NCI-H1417 (cell line): ENCODE measurements around the gene MON2.
A peak's percentile ranks its signal among the peaks of the same experiment; 100 is the strongest.
"Not testable (repeated sequence)": the region's sequence is repeated elsewhere in the genome, so short reads cannot be mapped to it uniquely, and the experiment has no call there.

ENCODE experiments used
- DNase-seq, 3 experiments: peaks; one replicate each; lab custom pipeline; 2025; lab: John Stamatoyannopoulos, UW

Gene MON2, protein sequence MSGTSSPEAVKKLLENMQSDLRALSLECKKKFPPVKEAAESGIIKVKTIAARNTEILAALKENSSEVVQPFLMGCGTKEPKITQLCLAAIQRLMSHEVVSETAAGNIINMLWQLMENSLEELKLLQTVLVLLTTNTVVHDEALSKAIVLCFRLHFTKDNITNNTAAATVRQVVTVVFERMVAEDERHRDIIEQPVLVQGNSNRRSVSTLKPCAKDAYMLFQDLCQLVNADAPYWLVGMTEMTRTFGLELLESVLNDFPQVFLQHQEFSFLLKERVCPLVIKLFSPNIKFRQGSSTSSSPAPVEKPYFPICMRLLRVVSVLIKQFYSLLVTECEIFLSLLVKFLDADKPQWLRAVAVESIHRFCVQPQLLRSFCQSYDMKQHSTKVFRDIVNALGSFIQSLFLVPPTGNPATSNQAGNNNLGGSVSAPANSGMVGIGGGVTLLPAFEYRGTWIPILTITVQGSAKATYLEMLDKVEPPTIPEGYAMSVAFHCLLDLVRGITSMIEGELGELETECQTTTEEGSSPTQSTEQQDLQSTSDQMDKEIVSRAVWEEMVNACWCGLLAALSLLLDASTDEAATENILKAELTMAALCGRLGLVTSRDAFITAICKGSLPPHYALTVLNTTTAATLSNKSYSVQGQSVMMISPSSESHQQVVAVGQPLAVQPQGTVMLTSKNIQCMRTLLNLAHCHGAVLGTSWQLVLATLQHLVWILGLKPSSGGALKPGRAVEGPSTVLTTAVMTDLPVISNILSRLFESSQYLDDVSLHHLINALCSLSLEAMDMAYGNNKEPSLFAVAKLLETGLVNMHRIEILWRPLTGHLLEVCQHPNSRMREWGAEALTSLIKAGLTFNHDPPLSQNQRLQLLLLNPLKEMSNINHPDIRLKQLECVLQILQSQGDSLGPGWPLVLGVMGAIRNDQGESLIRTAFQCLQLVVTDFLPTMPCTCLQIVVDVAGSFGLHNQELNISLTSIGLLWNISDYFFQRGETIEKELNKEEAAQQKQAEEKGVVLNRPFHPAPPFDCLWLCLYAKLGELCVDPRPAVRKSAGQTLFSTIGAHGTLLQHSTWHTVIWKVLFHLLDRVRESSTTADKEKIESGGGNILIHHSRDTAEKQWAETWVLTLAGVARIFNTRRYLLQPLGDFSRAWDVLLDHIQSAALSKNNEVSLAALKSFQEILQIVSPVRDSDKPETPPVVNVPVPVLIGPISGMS (N-terminal part only)

DNA sequence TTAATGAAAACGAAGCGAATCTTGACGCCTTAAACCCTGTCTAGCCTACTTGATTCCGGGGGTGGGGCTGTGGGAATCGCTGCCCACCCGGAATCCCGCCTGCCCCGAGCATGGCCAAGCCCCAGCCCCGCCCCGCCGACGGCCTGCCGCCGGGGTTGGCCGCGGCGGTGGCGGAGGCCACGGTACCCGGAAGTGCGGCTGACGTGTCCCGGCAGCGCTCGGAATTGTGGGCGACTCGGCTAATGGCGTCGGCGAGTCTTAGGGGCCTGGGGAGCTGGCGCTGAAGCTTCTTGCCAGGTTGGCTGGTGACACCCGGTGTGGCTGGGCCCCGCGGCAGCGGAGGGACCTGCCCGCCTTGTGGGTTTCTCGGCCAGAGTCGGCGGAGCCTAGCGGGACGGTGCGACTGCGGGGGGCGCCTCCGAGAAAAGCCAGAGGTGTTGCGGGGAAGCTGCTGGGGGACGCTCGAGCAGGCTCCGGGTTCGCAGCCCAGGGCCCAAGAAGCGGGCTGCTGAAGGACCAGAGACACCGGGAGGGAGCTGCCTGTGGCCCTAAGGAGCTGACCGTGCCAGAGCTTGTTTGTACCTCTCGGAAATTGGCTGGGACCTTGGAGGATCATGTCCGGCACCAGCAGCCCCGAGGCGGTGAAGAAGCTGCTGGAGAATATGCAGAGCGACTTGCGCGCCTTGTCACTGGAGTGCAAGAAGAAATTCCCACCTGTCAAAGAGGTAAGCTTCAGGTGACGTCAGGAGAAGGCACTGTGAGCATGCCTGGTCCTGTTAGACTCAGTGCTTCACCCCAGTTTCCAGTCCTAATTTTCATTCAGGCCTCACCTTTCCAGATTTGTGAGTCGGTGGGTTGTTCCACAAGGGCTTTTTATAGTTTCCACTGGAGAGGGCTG, at the start of gene MON2:
Gene MON2 (plus strand): TSS at position 233 of the 898 bp plus-strand sequence. CDS start 382 bp downstream, at position 615.
- peak; percentile 90 to 93 (median 92) for DNase-seq

DNA sequence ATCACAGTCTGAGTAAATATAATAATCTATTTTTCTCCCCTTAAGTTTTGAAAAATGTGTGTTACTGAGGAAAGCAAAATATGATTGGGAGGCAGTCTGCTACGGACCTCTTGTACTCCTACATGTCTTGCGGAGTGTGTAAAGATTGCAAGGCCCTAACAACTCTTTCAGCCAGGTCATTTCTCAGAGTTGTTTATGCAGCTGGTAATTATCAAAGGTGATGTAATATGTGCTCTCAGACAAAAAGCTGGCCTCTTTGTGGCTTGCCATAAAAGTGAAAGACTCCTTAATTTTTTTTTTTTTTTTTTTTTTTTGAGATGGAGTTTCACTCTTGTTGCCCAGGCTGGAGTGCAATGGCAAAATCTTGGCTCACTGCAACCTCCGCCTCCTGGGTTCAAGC, 40.5 kb upstream of the MON2 start:
- DNase-seq: no peak

GRCh38 chr12:62429457-62429856, 37.2 kb upstream of the MON2 start:
- DNase-seq: no peak

- DNase-seq: peak in 2 of 3 experiments; percentile 72 to 73
Measured at GRCh38 chr12:62434494-62435302, 31.9 kb upstream of the MON2 start.

GRCh38 chr12:62435303-62436163, 31.1 kb upstream of the MON2 start:
- peak in 2 of 3 experiments; percentile 68 to 70 for DNase-seq

DNA sequence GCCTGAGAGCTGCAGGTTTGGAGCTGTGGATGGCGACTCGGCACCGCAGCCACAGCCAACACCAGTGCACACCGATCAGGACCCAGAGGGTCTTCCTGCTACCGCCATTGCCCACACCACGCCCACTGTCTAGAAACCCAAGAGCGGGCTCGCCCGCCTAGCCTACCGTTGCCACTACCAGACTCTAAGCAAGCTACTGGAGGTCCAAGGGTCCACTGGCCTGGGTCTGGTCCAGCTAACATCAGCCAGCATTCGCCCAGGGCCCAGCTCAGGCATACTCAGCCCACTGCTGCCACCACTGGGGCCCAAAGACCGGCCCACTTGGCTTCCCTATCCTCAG, 30.5 kb upstream of the MON2 start:
- no peak for DNase-seq

- peak; percentile 23 to 70 (median 56) for DNase-seq
Measured at GRCh38 chr12:62438098-62438692, 28.4 kb upstream of the MON2 start.

DNA sequence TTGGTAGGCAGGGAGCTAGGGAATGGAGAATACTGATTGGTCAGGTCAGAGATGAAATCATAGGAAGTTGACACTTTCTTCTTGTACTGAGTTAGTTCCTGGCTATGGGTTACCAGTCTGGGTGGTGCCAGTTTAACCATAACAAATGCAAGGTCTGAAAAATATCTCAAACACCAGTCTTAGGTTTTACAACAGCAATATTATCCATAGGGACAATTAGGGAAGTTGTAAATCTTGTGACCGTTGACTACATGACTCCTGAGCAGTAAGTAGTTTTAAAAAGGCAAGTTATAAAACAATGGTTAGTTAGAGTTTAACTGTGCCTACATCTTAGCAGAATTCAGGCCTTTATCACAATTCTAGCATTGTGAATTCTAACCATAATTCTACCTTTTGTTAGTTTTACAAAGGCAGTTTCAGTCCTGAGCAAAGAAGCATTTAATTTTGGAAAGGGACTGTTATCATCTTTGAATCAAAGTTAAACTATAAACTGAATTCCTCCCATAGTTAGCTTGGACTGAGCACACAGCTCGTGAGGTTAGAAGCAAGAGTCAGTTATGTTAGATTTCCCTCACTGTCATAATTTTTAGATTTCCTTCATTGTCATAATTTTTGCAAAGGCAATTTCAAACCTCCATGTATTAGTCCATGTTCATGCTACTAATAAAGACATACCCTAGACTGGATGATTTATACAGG, 19.7 kb upstream of the MON2 start:
- no peak for DNase-seq

DNA sequence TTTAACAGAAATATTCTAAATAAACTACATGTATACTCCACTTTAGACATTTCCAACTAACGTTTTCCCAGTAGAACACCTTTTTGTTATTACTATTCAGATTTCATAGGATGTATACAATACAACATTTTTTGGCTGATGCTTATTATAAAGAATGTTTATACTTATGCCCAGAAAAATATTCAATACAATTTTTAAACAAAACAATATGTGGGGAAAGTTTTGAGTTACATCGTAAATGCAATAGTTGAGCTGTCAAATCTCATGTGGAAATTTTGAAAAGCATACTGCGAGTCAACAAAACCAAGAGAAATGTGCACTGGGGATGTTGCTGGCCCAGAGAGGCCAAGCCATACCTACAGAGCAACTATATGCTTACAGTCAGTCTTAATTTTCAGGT, 18.2 kb upstream of the MON2 start:
- DNase-seq: no peak

DNA sequence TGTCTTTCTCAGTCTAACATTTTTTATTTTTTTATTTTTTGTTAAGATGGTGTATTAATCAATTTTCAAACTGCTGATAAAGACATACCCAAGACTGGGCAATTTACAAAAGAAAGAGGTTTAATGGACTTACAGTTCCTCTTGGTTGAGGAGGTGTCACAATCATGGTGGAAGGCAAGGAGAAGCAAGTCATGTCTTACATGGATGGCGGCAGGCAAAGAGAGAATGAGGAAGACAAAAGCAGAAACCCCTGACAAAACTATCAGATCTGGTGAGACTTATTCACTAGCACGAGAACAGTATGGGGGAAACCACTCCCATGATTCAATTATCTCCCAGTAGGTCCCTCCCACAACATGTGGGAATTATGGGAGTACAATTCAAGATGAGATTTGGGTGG, 11.2 kb upstream of the MON2 start:
- DNase-seq: not testable (repeated sequence)

DNA sequence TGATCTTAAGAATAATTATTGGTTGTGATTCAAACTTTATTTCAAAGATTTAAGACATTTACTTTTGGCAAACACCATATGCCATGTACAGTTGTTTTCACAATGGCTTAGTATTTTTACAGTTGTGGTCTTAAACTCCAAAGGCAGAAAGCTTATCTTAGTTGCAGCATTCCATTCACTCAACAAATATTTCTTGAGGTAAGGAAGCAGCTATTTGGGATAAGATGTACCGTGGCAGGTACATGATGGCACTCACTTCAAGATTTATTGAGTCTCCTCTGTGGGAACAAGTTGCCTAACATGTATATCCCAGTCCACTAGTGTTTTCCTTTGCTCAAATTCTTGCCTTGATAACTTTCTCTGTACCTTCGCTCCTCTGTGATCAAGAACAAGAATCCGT, 8.0 kb upstream of the MON2 start:
- no peak for DNase-seq

DNA sequence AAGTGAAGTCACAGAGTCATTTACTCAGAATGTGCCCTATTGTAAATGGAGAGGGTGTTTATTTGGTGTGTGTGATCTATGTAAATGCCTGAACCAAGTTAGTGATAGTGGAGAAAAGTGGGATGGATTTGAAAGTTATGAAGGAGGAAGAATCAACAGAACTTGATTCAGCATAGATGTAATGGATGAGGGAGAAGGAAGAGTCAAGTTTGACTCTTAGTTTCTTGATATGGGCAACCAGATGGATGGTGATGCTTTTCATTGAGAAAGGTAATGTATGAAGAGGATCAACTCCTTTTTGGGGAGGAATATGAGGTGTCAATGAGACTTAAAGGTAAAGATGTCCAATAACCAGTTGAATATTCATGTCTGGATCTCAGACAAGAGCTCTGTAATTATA, 6.7 kb upstream of the MON2 start:
- DNase-seq: no peak

DNA sequence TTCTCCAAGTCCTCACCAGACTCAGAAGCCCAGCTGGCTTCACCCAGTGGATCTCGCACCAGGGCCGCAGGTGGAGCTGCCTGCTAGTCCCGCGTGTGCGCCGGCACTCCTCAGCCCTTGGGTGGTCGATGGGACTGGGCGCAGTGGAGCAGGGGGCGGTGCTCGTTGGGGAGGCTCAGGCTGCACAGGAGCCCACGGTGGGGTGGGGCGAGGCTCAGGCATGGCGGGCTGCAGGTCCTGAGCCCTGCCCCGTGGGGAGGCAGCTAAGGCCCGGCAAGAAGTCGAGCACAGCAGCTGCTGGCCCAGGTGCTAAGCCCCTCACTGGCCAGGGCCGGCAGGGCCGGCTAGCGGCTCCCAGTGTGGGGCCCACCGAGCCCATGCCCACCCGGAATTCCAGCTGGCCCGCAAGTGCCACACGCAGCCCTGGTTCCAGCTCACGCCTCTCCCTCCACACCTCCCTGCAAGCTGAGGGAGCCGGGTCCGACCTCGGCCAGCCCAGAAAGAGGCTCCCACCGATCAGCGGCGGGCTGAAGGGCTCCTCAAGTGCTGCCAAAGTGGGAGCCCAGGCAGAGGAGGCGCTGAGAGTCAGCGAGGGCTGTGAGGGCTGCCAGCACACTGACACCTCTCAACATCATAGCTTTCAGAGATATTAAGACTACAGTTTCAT, 5.3 kb upstream of the MON2 start:
- DNase-seq: not testable (repeated sequence)

DNA sequence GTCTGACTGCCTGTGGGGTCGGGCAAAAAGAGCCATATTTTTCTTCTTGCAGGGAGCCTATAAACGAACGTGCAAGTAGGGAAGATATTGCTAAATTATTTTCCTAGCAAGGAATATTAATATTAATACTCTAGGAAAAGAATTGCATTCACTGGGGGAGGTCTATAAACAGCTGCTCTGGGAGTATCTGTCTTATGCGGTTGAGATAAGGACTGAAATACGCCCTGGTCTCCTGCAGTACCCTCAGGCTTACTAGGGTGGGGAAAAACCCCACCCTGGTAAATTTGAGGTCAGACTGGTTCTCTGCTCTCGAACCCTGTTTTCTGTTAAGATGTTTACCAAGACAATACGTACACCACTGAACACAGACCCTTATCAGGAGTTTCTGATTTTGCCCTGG, 3.4 kb upstream of the MON2 start:
- not testable (repeated sequence) for DNase-seq

DNA sequence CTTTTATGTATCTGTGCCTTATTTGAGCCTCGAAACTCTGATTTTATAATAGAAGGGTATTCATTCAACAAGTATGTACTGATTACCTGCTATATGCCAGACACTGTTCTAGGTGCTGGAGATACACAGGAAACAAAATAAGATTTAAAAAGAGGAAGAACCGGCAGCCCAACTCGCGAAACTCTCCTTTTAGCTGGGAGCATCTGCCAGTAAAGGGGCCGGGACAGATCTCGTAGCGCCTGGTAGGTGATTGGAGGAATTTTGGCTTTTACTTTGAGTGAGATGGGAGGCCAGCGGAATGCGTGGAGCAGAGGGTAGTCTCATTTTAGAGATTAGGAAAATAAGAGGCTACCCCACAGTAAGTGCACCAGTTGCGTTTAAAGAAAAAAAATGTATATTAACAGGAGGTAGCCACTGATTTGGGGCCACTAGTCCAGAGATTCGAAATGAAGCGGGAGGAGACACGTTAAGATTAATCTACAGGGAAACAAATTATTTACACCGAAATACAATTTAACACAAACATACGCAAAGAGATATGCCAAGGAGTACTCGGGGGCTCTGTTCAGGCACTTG, 520 bp upstream of the MON2 start:
- peak; percentile 43 to 75 (median 64) for DNase-seq

DNA sequence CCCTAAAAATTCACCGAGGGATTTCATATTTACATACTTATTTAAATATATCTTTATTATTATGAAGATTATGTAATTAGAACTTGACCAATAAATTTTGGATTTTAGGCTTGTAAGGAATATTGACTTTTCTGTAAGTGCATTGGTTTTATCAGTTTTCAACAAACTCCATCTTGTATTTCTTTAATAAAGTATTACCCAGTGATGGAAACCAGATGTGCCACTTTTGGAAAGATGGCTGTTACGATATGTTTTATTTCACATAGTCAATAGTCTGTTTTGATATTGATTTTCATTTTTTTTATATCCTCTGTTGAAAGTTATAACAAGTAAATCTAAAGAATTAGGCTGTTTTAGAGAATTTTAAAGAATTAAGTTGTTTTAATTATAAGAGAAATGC, 1.8 kb downstream of the MON2 start:
- no peak for DNase-seq

GRCh38 chr12:62468935-62469334, 2.3 kb downstream of the MON2 start:
- DNase-seq: no peak

- DNase-seq: no peak
Measured at GRCh38 chr12:62469704-62470103, 3.1 kb downstream of the MON2 start.
